ENCODE measurements around the gene CD44. TPM values are rescaled to one million over a fixed set of nuclear protein-coding genes. Genes with fewer than 3 reads are reported as not detected.

Gene CD44
- total and polyA plus RNA-seq, 11 donors: 3.9 to 210 (median 26.2) TPM

GRCh38 chr11:35214226-35214770 is 75.3 kb downstream of the CD44 start:
- TF ChIP-seq POLR2A (IDR thresholded peaks at IDR 0.05) (no peak), CTCF (IDR thresholded peaks at IDR 0.05) (no peak)
- 78 to 84% (median 81%) methylated on average over 2 of the region's 2 CpGs for WGBS, 4 donors
- Histone ChIP-seq H3K4me3 (no peak overlapping the region), H3K4me1 (peaks cover 0 to 61% (median 0%) of the 10 kb centered on the region in 12 donors), H3K27me3 (no peaks in the 10 kb centered on the region), H3K27ac (peak overlapping the region in 1 of 12 donors; percentile 75), H3K36me3 (peaks cover 0 to 81% (median 20%) of the 10 kb centered on the region in 9 donors), H3K9me3 (peaks cover 0 to 17% (median 0%) of the 10 kb centered on the region in 12 donors)
- DNase-seq (no peak), ATAC-seq (no peak)
- intact Hi-C loops (cut with DNase I): no loop called here

- TF ChIP-seq POLR2A (IDR thresholded peaks at IDR 0.05) (no peak), CTCF (IDR thresholded peaks at IDR 0.05) (no peak)
- H3K36me3 ChIP-seq: peaks cover 0 to 82% (median 25%) of the 10 kb centered on the region in 9 donors
- H3K4me1 ChIP-seq: peaks cover 0 to 61% (median 0%) of the 10 kb centered on the region in 12 donors
- no peak overlapping the region for H3K4me3 ChIP-seq
- WGBS, 4 donors: 56 to 70% (median 63%) methylated on average over 1 of the region's 1 CpG
- intact Hi-C loops (cut with DNase I): no loop called here
- H3K27ac ChIP-seq: peak overlapping the region in 1 of 12 donors; percentile 75
- DNase-seq: no peak
- peak in 2 of 4 donors; percentile 49 to 53 for ATAC-seq
- H3K27me3 ChIP-seq: no peaks in the 10 kb centered on the region
- peaks cover 0 to 14% (median 0%) of the 10 kb centered on the region in 12 donors for H3K9me3 ChIP-seq
Measured at GRCh38 chr11:35214792-35215193, 75.8 kb downstream of the CD44 start.

GRCh38 chr11:35215945-35216344 is 77.0 kb downstream of the CD44 start:
- intact Hi-C loops (cut with DNase I): no loop called here
- H3K36me3 ChIP-seq: peaks cover 0 to 82% (median 37%) of the 10 kb centered on the region in 9 donors

More at GRCh38 chr11:35215945-35216344, 77.0 kb downstream of the CD44 start:
- no peak for ATAC-seq
- TF ChIP-seq POLR2A (IDR thresholded peaks at IDR 0.05) (no peak), CTCF (IDR thresholded peaks at IDR 0.05) (no peak)
- Histone ChIP-seq H3K4me1 (peaks cover 0 to 58% (median 0%) of the 10 kb centered on the region in 12 donors), H3K9me3 (peaks cover 0 to 2% (median 0%) of the 10 kb centered on the region in 12 donors), H3K27me3 (no peaks in the 10 kb centered on the region), H3K27ac (peak overlapping the region in 1 of 12 donors; percentile 37), H3K4me3 (no peak overlapping the region)
- no peak for DNase-seq

All from heart left ventricle (tissue), 16 donors.